Karpas-422 (cell line): Measurements from ENCODE around the gene BCL3. TPM values are rescaled to one million over a fixed set of nuclear protein-coding genes. Genes with fewer than 3 reads are reported as not detected.
"Not testable (repeated sequence)": the region's sequence is repeated elsewhere in the genome, so short reads cannot be mapped to it uniquely, and the experiment has no call there.

Experiments
- DNase-seq: peaks from one replicate; pipeline ENCODE4 v3.0.0-alpha.2; 2015
- H2AFZ ChIP-seq: fragments of 200-600 bp; sonication (generic); 2 replicates; pipeline ENCODE4 v1.6.1; 2014; ENCODE audit warnings: antibody characterized with exemption, low read length, mixed read lengths
- H3K27ac ChIP-seq: fragments of 200-600 bp; sonication (generic); 2 replicates; pipeline ENCODE4 v1.5.1; 2014; ENCODE audit warnings: mild to moderate bottlenecking, low read length, moderate library complexity
- H3K27me3 ChIP-seq: fragments of 200-600 bp; sonication (generic); 2 replicates; pipeline ENCODE4 v1.6.1; 2014; ENCODE audit warnings: low read length, mixed read lengths
- H3K36me3 ChIP-seq: fragments of 200-600 bp; sonication (generic); 2 replicates; pipeline ENCODE4 v1.6.1; 2014; ENCODE audit warnings: low read length, mixed read lengths; ENCODE audit not compliant: insufficient read depth
- H3K4me1 ChIP-seq: fragments of 200-600 bp; sonication (generic); 2 replicates; pipeline ENCODE4 v1.6.1; 2014; ENCODE audit warnings: mild to moderate bottlenecking, low read length, mixed read lengths
- H3K4me2 ChIP-seq: fragments of 200-600 bp; sonication (generic); 2 replicates; pipeline ENCODE4 v1.6.1; 2014; ENCODE audit warnings: low read length, low read depth, mild to moderate bottlenecking; ENCODE audit not compliant: poor library complexity, severe bottlenecking
- H3K4me3 ChIP-seq: fragments of 200-600 bp; sonication (generic); 2 replicates; pipeline ENCODE4 v1.5.1; 2014; ENCODE audit warnings: mild to moderate bottlenecking, antibody characterized with exemption, low read length, mixed read lengths
- H3K79me2 ChIP-seq: fragments of 200-600 bp; sonication (generic); 2 replicates; pipeline ENCODE4 v1.6.1; 2014; ENCODE audit warnings: mild to moderate bottlenecking, low read length, mixed read lengths
- H3K9ac ChIP-seq: fragments of 200-600 bp; sonication (generic); 2 replicates; pipeline ENCODE4 v1.6.0; 2014; ENCODE audit warnings: low read length
- H3K9me2 ChIP-seq: fragments of 200-600 bp; sonication (generic), shearing (Covaris generic); replicated peaks from 2 replicates; pipeline ENCODE4 v1.6.0; 2014; ENCODE audit warnings: mild to moderate bottlenecking, low read length, moderate library complexity; ENCODE audit not compliant: insufficient read depth
- H3K9me3 ChIP-seq: fragments of 300-700, 200-600 bp; sonication (generic); 2 replicates; pipeline ENCODE4 v1.6.1; 2014; ENCODE audit warnings: low read length, mixed read lengths
- H4K20me1 ChIP-seq: fragments of 200-600 bp; sonication (generic); 2 replicates; pipeline ENCODE4 v1.6.1; 2014; ENCODE audit warnings: mild to moderate bottlenecking, antibody characterized with exemption, low read length, low read depth; ENCODE audit not compliant: insufficient read depth
- total RNA-seq: library from RNA; depleted of rRNA; stranded (reverse); fragments of >200 nt; shearing (Covaris generic); gene quantifications from 2 replicates; pipeline ENCODE4 v1.2.3, GENCODE V29; 2014; ENCODE audit warnings: low replicate concordance

The BCL3 gene
- total RNA-seq, 1 experiment from 2014 or later = not detected

- Histone ChIP-seq H3K4me3 (no peak within 1 kb of the TSS), H3K79me2 (no peaks in the 10 kb centered on the region), H3K9me2 (no peaks in the 10 kb centered on the region), H3K4me2 (no peak within 1 kb of the TSS), H3K4me1 (no peaks in the 10 kb centered on the region), H4K20me1 (no peaks in the 10 kb centered on the region), H2AFZ (no peak within 1 kb of the TSS), H3K27ac (no peak within 1 kb of the TSS), H3K9ac (no peak within 1 kb of the TSS), H3K36me3 (no peaks in the 10 kb centered on the region), H3K9me3 (no peaks in the 10 kb centered on the region), H3K27me3 (no peaks in the 10 kb centered on the region)
- DNase-seq = no peak
Observed at GRCh38 chr19:44777715-44778347, 29.3 kb downstream of the BCL3 start, which contains the start of gene CBLC. Gene CBLC, plus strand, starts transcription at chr19:44777890. Its CDS starts 42 bp downstream, at chr19:44777932.

GRCh38 chr19:44779150-44779549 lies 30.6 kb downstream of the BCL3 start:
- no peak overlapping the region for H2AFZ ChIP-seq
- H3K27ac ChIP-seq = no peak overlapping the region
- no peaks in the 10 kb centered on the region for H3K9me2 ChIP-seq
- H3K27me3 ChIP-seq = no peaks in the 10 kb centered on the region
- no peak overlapping the region for H3K9ac ChIP-seq
- H3K36me3 ChIP-seq = no peaks in the 10 kb centered on the region
- no peaks in the 10 kb centered on the region for H3K9me3 ChIP-seq
- H3K4me2 ChIP-seq = no peak overlapping the region
- DNase-seq = no peak
- no peaks in the 10 kb centered on the region for H4K20me1 ChIP-seq
- no peak overlapping the region for H3K4me3 ChIP-seq
- no peaks in the 10 kb centered on the region for H3K79me2 ChIP-seq
- no peaks in the 10 kb centered on the region for H3K4me1 ChIP-seq

- H4K20me1 ChIP-seq, H3K79me2 ChIP-seq, H3K4me3 ChIP-seq, H3K4me1 ChIP-seq, H2AFZ ChIP-seq, H3K4me2 ChIP-seq, H3K9me3 ChIP-seq, H3K9ac ChIP-seq, DNase-seq, H3K27ac ChIP-seq, H3K27me3 ChIP-seq, H3K9me2 ChIP-seq, H3K36me3 ChIP-seq: not testable (repeated sequence)
Observed at GRCh38 chr19:44781694-44782093, 33.2 kb downstream of the BCL3 start.

- no peaks in the 10 kb centered on the region for H3K79me2 ChIP-seq
- no peaks in the 10 kb centered on the region for H3K9me2 ChIP-seq
- no peaks in the 10 kb centered on the region for H3K27me3 ChIP-seq
- no peaks in the 10 kb centered on the region for H3K9me3 ChIP-seq
- no peak overlapping the region for H3K9ac ChIP-seq
- H3K27ac ChIP-seq = no peak overlapping the region
- no peaks in the 10 kb centered on the region for H4K20me1 ChIP-seq
- H3K4me3 ChIP-seq = no peak overlapping the region
- no peak for DNase-seq
- no peak overlapping the region for H3K4me2 ChIP-seq
- H2AFZ ChIP-seq = no peak overlapping the region
- H3K36me3 ChIP-seq = no peaks in the 10 kb centered on the region
- no peaks in the 10 kb centered on the region for H3K4me1 ChIP-seq
Observed at GRCh38 chr19:44782729-44783128, 34.2 kb downstream of the BCL3 start.

- no peak overlapping the region for H3K4me2 ChIP-seq
Observed at GRCh38 chr19:44783545-44783944, 35.0 kb downstream of the BCL3 start.

GRCh38 chr19:44785271-44785670 lies 36.8 kb downstream of the BCL3 start:
- Histone ChIP-seq H3K9ac (no peak overlapping the region), H3K9me2 (no peaks in the 10 kb centered on the region), H3K4me2 (no peak overlapping the region), H3K9me3 (no peaks in the 10 kb centered on the region), H3K4me3 (no peak overlapping the region), H3K36me3 (no peaks in the 10 kb centered on the region), H2AFZ (no peak overlapping the region), H3K27ac (no peak overlapping the region), H3K79me2 (no peaks in the 10 kb centered on the region), H3K27me3 (no peaks in the 10 kb centered on the region), H4K20me1 (no peaks in the 10 kb centered on the region), H3K4me1 (no peaks in the 10 kb centered on the region)
- no peak for DNase-seq

More at GRCh38 chr19:44783545-44783944, 35.0 kb downstream of the BCL3 start:
- Histone ChIP-seq H3K9ac (no peak overlapping the region), H3K4me1 (no peaks in the 10 kb centered on the region), H3K27ac (no peak overlapping the region), H3K36me3 (no peaks in the 10 kb centered on the region), H3K79me2 (no peaks in the 10 kb centered on the region), H3K27me3 (no peaks in the 10 kb centered on the region), H4K20me1 (no peaks in the 10 kb centered on the region), H3K4me3 (no peak overlapping the region), H2AFZ (no peak overlapping the region), H3K9me2 (no peaks in the 10 kb centered on the region), H3K9me3 (no peaks in the 10 kb centered on the region)
- DNase-seq = no peak

GRCh38 chr19:44785993-44786392 lies 37.5 kb downstream of the BCL3 start:
- Histone ChIP-seq H2AFZ (no peak overlapping the region), H3K79me2 (no peaks in the 10 kb centered on the region), H3K4me2 (no peak overlapping the region), H3K9ac (no peak overlapping the region), H3K27me3 (no peaks in the 10 kb centered on the region), H3K27ac (no peak overlapping the region), H3K4me3 (no peak overlapping the region), H3K9me3 (no peaks in the 10 kb centered on the region), H4K20me1 (no peaks in the 10 kb centered on the region), H3K36me3 (no peaks in the 10 kb centered on the region), H3K4me1 (no peaks in the 10 kb centered on the region), H3K9me2 (no peaks in the 10 kb centered on the region)
- DNase-seq = no peak

GRCh38 chr19:44788971-44789370 lies 40.5 kb downstream of the BCL3 start:
- no peaks in the 10 kb centered on the region for H3K27me3 ChIP-seq
- no peak for DNase-seq
- H3K4me2 ChIP-seq = no peak overlapping the region
- no peak overlapping the region for H3K27ac ChIP-seq
- no peaks in the 10 kb centered on the region for H3K4me1 ChIP-seq
- H3K36me3 ChIP-seq = no peaks in the 10 kb centered on the region
- no peaks in the 10 kb centered on the region for H3K9me3 ChIP-seq
- no peaks in the 10 kb centered on the region for H3K9me2 ChIP-seq
- H3K4me3 ChIP-seq = no peak overlapping the region
- H3K79me2 ChIP-seq = no peaks in the 10 kb centered on the region
- H3K9ac ChIP-seq = no peak overlapping the region
- no peak overlapping the region for H2AFZ ChIP-seq
- no peaks in the 10 kb centered on the region for H4K20me1 ChIP-seq
